Stomach smooth muscle (tissue), 2 donors: Measurements from ENCODE around the gene FMN2.

Experiments
- H3K27ac ChIP-seq: one replicate; pipeline ENCODE4 v1.7.0; 2013; ENCODE audit warnings: mild to moderate bottlenecking, low read length, inconsistent platforms
- H3K27me3 ChIP-seq, 2 donors: one replicate each; pipeline ENCODE4 v1.7.0; 2013; ENCODE audit warnings: low read length in 2 of 2; ENCODE audit not compliant: insufficient read depth in 2 of 2, control insufficient read depth in 1 of 2
- H3K36me3 ChIP-seq, 2 donors: one replicate each; pipeline ENCODE4 v1.7.0; 2013; ENCODE audit warnings: low read length in 2 of 2; ENCODE audit not compliant: control insufficient read depth in 2 of 2, insufficient read depth in 2 of 2
- H3K4me1 ChIP-seq: one replicate; pipeline ENCODE4 v1.7.0; 2013; ENCODE audit warnings: low read length; ENCODE audit not compliant: control insufficient read depth, insufficient read depth
- H3K4me3 ChIP-seq, 2 donors: one replicate each; pipeline ENCODE4 v1.7.0; 2013; ENCODE audit warnings: low read length in 2 of 2
- H3K9ac ChIP-seq, 2 donors: one replicate each; pipeline ENCODE4 v1.7.0; 2013; ENCODE audit warnings: low read length in 2 of 2, mild to moderate bottlenecking in 1 of 2
- H3K9me3 ChIP-seq, 2 donors: one replicate each; pipeline ENCODE4 v1.7.0; 2013; ENCODE audit warnings: low read length in 2 of 2; ENCODE audit not compliant: control insufficient read depth in 2 of 2
- donor health status: healthy.
- donor health status: Pancreatic carcinoma.

The FMN2 gene

GRCh38 chr1:240491156-240491555 is 399.5 kb downstream of the FMN2 start:
- Histone ChIP-seq H3K36me3 (no peaks in the 10 kb centered on the region), H3K4me1 (no peaks in the 10 kb centered on the region), H3K9ac (no peak overlapping the region), H3K27me3 (no peaks in the 10 kb centered on the region), H3K9me3 (no peaks in the 10 kb centered on the region), H3K27ac (no peak overlapping the region), H3K4me3 (no peak overlapping the region)

DNA sequence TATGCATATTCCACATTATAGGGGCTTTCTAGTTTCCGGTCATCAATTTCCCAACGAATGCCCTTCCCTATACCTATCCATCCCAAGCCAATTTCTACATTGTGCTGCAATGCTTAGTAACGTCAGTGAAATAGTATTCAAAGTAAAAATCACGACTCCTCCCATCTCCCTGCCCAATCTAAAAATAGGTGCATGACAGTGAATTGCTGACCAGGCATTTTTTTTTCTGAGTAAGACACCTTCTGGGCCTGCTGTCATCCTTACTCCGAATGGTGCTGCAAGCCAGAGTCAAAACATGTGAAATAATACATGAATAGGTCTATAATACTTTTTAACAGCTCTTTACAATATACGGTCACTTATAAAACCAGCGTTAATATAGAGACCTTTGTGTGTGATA is 400.1 kb downstream of the FMN2 start:
- Histone ChIP-seq H3K36me3 (no peaks in the 10 kb centered on the region), H3K9me3 (no peaks in the 10 kb centered on the region), H3K4me1 (no peaks in the 10 kb centered on the region), H3K4me3 (no peak overlapping the region), H3K27me3 (no peaks in the 10 kb centered on the region), H3K27ac (no peak overlapping the region), H3K9ac (no peak overlapping the region)

DNA sequence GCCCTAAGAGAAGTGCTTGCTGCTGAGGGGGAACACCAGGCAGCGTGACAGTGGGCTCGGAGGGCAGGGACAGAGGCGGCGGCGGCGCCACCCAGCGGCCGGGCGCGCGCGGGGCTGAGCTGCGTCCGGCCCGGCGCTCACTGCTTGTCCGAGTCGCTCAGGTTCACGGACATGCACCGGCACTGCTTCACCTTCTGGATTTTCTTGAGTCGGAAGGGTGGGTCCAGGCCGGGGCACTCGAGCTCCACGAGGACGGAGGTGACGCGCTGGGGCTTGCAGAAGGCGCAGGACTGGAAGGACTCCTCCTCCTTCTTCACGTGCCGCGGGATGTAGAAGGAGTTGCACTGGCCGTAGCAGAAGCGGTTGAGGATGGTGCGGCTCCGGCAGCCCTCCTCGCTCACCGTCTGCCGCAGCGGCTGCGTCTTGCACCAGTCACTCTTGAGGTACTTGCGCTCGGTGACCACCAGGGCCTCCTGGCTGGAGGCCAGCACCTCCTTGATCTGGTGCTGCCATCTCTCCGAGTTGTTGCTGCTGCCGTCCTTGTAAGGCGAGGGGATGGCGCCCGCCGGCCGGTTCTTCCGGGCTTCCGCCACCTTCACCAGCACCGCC is 401.3 kb downstream of the FMN2 start:
- Histone ChIP-seq H3K4me3 (no peak overlapping the region), H3K36me3 (no peaks in the 10 kb centered on the region), H3K27me3 (no peaks in the 10 kb centered on the region), H3K9me3 (no peaks in the 10 kb centered on the region), H3K27ac (no peak overlapping the region), H3K4me1 (no peaks in the 10 kb centered on the region), H3K9ac (no peak overlapping the region)

- Histone ChIP-seq H3K9ac (no peak overlapping the region), H3K36me3 (no peaks in the 10 kb centered on the region), H3K27ac (no peak overlapping the region), H3K4me1 (no peaks in the 10 kb centered on the region), H3K27me3 (no peaks in the 10 kb centered on the region), H3K9me3 (no peaks in the 10 kb centered on the region), H3K4me3 (no peak overlapping the region)
Observed at GRCh38 chr1:240495601-240496000, 403.9 kb downstream of the FMN2 start.

DNA sequence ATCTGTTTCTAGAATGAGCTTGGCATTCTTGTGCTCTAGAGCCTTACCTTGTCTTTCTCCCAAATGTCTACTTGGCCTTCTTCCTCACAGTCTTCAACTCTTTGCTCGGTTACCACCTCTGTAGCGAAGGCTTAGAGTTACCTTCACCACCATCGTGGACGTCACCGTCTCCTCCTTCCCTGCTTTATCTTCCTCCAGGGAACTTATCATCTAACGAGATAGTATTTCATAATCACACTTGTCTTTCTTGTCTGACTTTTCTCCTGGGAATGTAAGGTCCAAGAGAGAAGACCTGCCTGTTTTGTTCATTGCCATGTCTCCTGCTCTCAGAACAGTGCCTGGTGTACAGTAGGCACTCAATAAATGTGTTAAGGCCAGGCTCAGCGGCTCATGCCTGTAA is 404.7 kb downstream of the FMN2 start:
- no peak overlapping the region for H3K9ac ChIP-seq
- no peaks in the 10 kb centered on the region for H3K36me3 ChIP-seq
- H3K27me3 ChIP-seq = no peaks in the 10 kb centered on the region
- H3K9me3 ChIP-seq = no peaks in the 10 kb centered on the region
- no peak overlapping the region for H3K4me3 ChIP-seq
- no peaks in the 10 kb centered on the region for H3K4me1 ChIP-seq
- no peak overlapping the region for H3K27ac ChIP-seq

- Histone ChIP-seq H3K9ac (no peak overlapping the region), H3K4me1 (no peaks in the 10 kb centered on the region), H3K27ac (no peak overlapping the region), H3K9me3 (no peaks in the 10 kb centered on the region), H3K36me3 (no peaks in the 10 kb centered on the region), H3K4me3 (no peak overlapping the region), H3K27me3 (no peaks in the 10 kb centered on the region)
Observed at GRCh38 chr1:240496941-240497340, 405.3 kb downstream of the FMN2 start.

- H3K4me1 ChIP-seq = no peaks in the 10 kb centered on the region
- no peaks in the 10 kb centered on the region for H3K27me3 ChIP-seq
- H3K27ac ChIP-seq = no peak overlapping the region
- no peak overlapping the region for H3K4me3 ChIP-seq
- no peaks in the 10 kb centered on the region for H3K9me3 ChIP-seq
- H3K9ac ChIP-seq = no peak overlapping the region
- H3K36me3 ChIP-seq = no peaks in the 10 kb centered on the region
Observed at GRCh38 chr1:240497908-240498307, 406.2 kb downstream of the FMN2 start.

DNA sequence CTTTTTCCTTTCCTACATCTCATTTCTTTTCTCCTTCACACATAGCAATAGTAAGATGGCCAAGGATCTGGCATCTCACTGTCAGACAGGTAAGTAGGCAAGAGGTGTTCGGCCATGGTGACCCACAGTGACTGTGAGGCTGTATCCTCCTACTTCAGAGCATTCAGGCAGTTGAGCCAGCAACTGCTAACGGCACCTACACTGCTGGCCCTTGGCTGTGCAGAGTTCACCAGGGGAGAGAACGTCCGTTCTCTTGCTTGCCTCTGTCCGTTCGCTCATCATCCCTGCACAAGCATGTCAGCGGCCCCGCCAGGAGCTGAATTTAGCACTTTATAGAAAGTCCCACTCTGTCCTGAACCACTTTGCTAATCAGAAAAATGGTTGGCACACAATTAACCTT is 406.7 kb downstream of the FMN2 start:
- Histone ChIP-seq H3K27ac (no peak overlapping the region), H3K9ac (no peak overlapping the region), H3K4me3 (no peak overlapping the region), H3K4me1 (no peaks in the 10 kb centered on the region), H3K9me3 (no peaks in the 10 kb centered on the region), H3K36me3 (no peaks in the 10 kb centered on the region), H3K27me3 (no peaks in the 10 kb centered on the region)

- no peaks in the 10 kb centered on the region for H3K36me3 ChIP-seq
Observed at GRCh38 chr1:240499012-240499411, 407.3 kb downstream of the FMN2 start.

GRCh38 chr1:240500647-240501046 is 409.0 kb downstream of the FMN2 start:
- H3K4me1 ChIP-seq = no peaks in the 10 kb centered on the region
- no peaks in the 10 kb centered on the region for H3K27me3 ChIP-seq
- H3K36me3 ChIP-seq = no peaks in the 10 kb centered on the region
- no peak overlapping the region for H3K27ac ChIP-seq
- H3K4me3 ChIP-seq = no peak overlapping the region
- no peaks in the 10 kb centered on the region for H3K9me3 ChIP-seq
- no peak overlapping the region for H3K9ac ChIP-seq

More at GRCh38 chr1:240499012-240499411, 407.3 kb downstream of the FMN2 start:
- no peak overlapping the region for H3K4me3 ChIP-seq
- H3K9ac ChIP-seq = no peak overlapping the region
- H3K4me1 ChIP-seq = no peaks in the 10 kb centered on the region
- H3K9me3 ChIP-seq = no peaks in the 10 kb centered on the region
- no peaks in the 10 kb centered on the region for H3K27me3 ChIP-seq
- no peak overlapping the region for H3K27ac ChIP-seq

- H3K9me3 ChIP-seq = no peaks in the 10 kb centered on the region
Observed at GRCh38 chr1:240501115-240501514, 409.4 kb downstream of the FMN2 start.

More at GRCh38 chr1:240501115-240501514, 409.4 kb downstream of the FMN2 start:
- H3K4me1 ChIP-seq = no peaks in the 10 kb centered on the region
- no peaks in the 10 kb centered on the region for H3K27me3 ChIP-seq
- H3K36me3 ChIP-seq = no peaks in the 10 kb centered on the region
- H3K9ac ChIP-seq = no peak overlapping the region
- H3K27ac ChIP-seq = no peak overlapping the region
- no peak overlapping the region for H3K4me3 ChIP-seq
